Measurements from ENCODE around the gene RPS14. TPM values are rescaled to one million over a fixed set of nuclear protein-coding genes. Genes with fewer than 3 reads are reported as not detected.
A peak's percentile ranks its signal among the peaks of the same experiment; 100 is the strongest.

The RPS14 gene
- total and polyA plus RNA-seq, 9 of the 15 experiments (the other 6 are each of a cell fraction or from before 2014, with no cell fraction given) = 1,824 to 5,983 (median 3,017) TPM

GRCh38 chr5:150488519-150489359 lies 39.2 kb upstream of the RPS14 start (continued):
- TF ChIP-seq ZBTB12 (CRISPR knock-in tag; IDR thresholded peaks at IDR 0.05) (peak; percentile 44; the same call in 1 of the 2 replicates), FOSL1 (tag; conservative IDR thresholded peaks at IDR 0.05) (peak; percentile 68), ETV1 (tag; conservative IDR thresholded peaks at IDR 0.05; ENCODE audit: low read depth) (0 out of 2 replicates have a peak, but pooled peaks have one; percentile 43), SMARCA4 (IDR thresholded peaks at IDR 0.05) (peak; percentile 58; the same call in 1 of the 2 replicates), CBX5 (IDR thresholded peaks at IDR 0.05; ENCODE audit: borderline replicate concordance, low read depth) (no peak), KLF16 (IDR thresholded peaks at IDR 0.05) (no peak), TSHZ1 (CRISPR knock-in tag; IDR thresholded peaks at IDR 0.05) (no peak), GATA2 (CRISPR knock-in tag; IDR thresholded peaks at IDR 0.05) (no peak), IRF9 (tag; IDR thresholded peaks at IDR 0.05) (no peak), ZBTB8A (IDR thresholded peaks at IDR 0.05; ENCODE audit: partially characterized antibody) (no peak), HMGN3 (IDR thresholded peaks at IDR 0.05; ENCODE audit: borderline replicate concordance, extremely low read depth, insufficient read length, low read depth, low read length) (no peak), ZNF445 (CRISPR knock-in tag; IDR thresholded peaks at IDR 0.05; ENCODE audit: low read depth) (no peak)
